GM19328 (cell line): ENCODE measurements around the gene MAVS.
"Not testable (repeated sequence)": the region's sequence is repeated elsewhere in the genome, so short reads cannot be mapped to it uniquely, and the experiment has no call there.

Source experiments
- ATAC-seq: cut with Tn5 transposase; IDR thresholded peaks from one replicate; pipeline ENCODE4 v1.9.1; 2021; ENCODE audit warnings: mild to moderate bottlenecking, moderate library complexity; ENCODE audit not compliant: unreplicated experiment

MAVS gene

GRCh38 chr20:3814928-3815495, 31.6 kb upstream of the MAVS start:
- ATAC-seq: no peak

DNA sequence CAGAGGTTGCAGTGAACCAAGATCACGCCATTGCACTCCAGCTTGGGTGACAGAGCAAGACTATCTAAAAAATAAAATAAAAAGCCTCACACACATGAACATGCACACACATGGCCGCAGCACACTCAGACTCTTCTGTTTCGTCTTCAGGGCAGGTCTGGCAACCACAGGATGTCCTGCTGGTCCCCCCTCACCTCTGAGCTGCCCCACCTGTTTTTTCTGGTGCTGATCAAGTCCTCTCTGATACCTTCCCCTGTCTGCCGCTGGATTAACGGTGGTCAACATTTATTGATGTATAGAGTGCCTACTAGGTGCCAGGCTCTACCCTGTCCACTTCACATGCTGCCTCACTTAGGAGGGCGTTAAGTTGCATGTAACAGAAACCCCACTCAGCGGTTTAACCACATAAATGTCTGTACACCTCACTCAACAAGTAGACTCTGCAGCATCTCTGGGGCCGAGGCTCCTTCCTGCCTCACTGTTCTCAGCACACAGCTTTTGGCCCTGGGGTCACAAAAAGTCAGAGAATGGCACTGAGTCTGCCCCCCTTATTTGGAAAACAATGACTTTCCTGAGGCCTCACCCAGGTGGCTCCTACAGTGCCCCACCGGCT, 30.8 kb upstream of the MAVS start:
- ATAC-seq: no peak

- no peak for ATAC-seq
Measured at GRCh38 chr20:3818155-3819151, 28.2 kb upstream of the MAVS start.

DNA sequence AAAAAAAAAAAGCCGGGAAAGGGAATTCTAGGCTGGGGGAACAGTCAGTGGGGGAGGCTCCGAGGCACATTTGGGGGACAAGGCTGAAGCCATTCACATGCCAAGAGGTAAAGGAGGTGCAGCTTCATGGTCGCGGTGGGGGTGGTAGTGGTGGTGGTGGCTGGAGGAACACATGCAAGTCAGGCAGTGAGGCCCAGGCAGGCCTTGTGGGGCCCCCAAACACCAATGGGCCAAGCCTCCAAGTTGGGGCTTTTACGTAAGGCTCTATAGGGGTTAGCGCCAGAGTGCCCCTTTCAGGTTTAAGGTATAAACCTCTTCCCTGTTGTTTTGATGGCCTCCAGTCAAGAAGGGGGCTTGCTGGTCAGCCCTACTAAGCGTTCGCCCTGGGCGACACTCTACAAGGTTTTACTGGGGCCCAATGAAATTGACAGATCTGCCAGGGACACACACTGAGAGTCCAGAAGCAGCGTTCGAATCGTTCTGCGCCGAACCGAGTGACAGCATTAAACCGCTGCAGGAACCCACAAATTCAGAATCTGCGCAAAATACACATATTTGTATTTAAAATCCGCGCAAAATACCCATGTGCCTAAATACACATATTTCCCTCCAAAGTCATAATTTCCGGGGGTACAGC, 27.1 kb upstream of the MAVS start:
- ATAC-seq: no peak

- peak; percentile 85 for ATAC-seq
Measured at GRCh38 chr20:3820048-3820900, 26.4 kb upstream of the MAVS start, which contains the start of gene AP5S1. TSS of gene AP5S1 (plus strand) at chr20:3820547. CDS start at chr20:3822118, 1,571 bp downstream.

DNA sequence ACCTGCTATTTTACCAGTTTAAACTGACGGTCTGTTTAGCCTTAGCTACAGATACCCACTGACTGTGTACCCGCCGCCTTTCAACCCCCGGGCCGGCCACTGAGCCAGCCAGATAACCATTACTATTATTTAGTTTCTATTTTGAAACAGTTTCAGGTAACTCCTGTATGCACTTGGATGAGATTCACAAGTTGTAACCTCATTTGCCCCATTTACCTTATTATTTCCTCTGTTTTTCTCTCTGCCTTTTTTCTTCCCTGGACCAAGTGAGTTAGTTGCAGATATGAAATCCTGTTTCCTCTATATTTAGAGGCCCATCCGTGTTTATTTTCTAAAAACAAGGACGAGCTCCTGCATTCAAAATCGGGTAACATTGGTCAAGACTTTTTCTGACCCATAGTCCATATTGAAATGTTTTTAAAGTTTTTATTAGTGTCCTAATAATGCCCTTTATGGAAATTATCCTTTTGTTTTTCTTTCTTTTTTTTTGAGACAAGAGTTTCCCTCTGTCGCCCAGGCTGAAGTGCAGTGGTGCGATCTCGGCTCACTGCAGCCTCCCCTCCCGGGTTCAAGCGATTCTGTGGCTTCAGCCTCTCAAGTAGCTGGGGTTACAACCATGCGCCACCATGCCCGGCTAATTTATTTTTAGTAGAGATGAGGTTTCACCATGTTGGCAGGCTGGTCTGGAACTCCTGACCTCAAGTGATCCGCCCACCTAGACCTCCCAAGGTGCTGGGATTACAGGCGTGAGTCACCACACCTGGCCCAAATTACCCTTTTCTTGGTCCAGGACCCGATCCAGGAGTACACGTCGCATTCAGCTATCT, 25.5 kb upstream of the MAVS start:
- ATAC-seq: no peak

- ATAC-seq: no peak
Measured at GRCh38 chr20:3821996-3822395, 24.6 kb upstream of the MAVS start.

GRCh38 chr20:3823881-3824280, 22.8 kb upstream of the MAVS start:
- ATAC-seq: no peak

GRCh38 chr20:3825526-3825925, 21.1 kb upstream of the MAVS start:
- ATAC-seq: no peak

DNA sequence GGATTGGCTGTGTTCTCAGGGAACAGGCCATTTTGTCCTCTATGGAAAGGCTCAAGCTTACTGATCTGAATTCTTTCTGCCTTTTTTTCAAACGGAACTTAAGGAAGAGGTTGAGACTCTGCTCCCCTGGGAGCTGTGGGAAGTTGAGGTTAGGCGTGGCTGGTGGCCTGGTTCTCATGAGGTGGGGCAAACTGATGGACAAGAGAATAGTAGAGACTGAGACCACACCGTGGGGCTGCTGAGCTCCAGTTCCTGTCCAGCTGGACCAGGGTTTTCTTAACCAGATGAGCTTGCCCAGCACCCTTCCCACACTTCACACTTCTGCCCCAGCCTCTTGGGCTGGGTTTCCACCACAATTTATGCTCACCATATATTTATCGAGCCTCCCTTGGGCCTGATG, 20.2 kb upstream of the MAVS start:
- no peak for ATAC-seq

GRCh38 chr20:3828798-3829197, 17.8 kb upstream of the MAVS start:
- no peak for ATAC-seq

DNA sequence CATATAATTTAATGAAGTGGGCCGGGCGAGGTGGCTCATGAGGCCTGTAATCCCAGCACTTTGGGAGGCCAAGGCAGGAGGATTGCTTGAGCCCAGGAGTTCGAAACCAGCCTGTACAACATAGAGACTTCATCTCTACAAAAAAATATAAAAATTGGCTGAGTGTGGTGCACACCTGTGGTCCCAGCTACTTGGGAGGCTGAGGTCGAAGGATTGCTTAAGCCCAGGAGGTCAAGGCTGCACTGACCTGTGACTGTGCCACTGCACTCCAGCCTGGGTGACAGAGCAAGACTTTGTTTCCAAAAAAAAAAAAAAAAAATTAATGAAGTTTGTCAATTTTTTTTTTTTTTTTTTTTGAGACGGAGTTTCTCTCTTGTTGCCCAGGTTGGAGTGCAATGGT, 16.7 kb upstream of the MAVS start:
- ATAC-seq: not testable (repeated sequence)

DNA sequence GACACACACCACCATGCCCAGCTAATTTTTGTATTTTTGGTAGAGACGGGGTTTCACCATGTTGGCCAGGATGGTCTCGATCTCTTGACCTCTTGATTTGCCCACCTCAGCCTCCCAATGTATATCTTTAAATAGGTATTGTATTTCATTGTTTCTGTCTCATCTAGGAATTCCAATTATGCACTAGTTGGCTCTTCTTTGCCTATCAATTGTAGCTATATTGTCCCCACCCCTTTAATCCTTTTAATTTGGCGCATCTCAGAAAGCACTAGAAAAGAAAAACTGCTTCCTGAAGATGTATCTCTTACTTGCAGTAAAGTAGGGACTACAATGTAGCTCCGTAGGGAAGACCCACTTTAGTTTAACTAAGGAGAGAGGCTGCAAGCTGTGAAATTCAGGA, 10.5 kb upstream of the MAVS start:
- ATAC-seq: no peak

DNA sequence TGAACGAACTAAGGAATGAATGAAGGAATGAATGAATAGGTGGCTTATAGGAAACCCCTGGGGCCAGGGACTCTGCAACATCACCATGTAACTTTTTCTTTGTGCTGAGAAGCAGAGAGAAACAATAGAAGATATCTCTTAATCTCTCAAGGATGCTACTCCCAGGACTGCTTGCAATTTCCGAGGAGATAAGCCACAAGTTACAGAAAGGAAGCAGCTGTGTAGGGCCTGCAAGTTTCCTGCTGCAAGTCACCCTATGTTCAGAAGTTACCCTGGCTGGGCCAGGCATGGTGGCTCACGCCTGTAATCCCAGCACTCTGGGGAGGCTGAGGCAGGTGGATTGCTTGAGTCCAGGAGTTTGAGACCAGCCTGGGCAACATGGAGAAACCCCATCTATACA, 7.3 kb upstream of the MAVS start:
- ATAC-seq: no peak

DNA sequence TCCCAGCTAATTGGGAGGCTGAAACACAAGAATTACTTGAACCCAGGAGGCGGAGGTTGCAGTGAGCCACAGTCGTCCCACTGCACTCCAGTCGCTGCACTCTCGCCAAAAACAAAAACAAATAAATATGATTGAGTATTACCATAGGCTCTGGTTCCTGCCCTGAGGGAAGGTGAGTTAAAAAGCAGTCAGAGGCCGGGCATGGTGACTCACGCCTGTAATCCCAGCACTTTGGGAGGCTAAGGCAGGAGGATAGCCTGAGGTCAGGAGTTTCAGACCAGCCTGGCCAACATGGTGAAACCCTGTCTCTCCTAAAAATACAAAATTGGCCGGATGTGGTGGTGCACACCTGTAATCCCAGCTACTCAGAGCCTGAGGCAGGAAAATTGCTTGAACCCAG, 6.4 kb upstream of the MAVS start:
- not testable (repeated sequence) for ATAC-seq

GRCh38 chr20:3842348-3842930, 4.2 kb upstream of the MAVS start:
- no peak for ATAC-seq

DNA sequence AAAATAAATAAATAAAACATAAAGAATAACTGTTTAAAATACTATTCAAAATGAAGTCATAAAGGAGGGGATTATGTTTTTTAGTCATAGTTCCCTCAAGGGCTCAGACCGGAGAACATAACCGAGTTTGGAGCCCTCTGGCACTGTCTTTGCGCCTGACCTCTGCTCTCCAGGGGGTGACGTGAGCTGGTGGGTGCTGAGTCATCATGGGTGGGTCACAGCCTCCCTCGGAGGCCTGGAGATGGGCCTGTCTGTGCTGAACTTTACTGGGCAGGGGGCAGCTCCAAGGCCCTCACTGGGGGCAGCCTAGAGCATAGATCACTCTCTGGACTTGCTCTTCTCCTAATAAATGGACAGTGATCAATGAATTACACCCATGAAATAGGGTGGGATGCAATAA, 3.1 kb upstream of the MAVS start:
- ATAC-seq: no peak

DNA sequence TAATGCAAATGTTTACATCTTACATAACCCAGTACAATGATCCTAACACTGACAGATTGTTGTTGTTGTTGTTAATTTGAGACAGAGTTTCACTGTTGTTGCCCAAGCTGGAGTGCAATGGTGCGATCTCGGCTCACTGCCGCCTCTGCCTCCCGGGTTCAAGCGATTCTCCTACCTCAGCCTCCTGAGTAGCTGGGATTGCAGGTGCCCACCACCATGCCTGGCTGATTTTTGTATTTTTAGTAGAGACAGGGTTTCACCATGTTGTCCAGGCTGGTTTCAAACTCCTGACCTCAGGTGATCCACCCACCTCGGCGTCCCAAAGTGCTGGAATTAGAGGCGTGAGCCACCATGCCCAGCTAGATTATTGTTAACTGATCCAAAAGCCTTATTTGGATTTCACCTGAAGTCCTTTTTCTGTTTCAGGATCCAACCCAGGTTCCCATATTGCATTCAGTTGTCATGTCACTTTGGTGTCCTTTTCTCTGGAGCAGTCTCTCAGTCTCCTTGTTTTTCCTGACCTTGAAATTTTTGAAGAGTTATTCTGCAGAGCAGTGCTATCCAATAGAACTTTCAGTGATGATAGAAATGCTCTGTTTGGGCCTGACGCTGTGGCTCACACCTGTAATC, 2.5 kb upstream of the MAVS start:
- not testable (repeated sequence) for ATAC-seq

- no peak for ATAC-seq
Measured at GRCh38 chr20:3846378-3846739, 275 bp upstream of the MAVS start.
